ENCODE results near the gene MIA2.

The MIA2 gene

GRCh38 chr14:39384177-39384576 is 150.5 kb downstream of the MIA2 start:
- no peak for DNase-seq (ENCODE audit: low read depth)

- DNase-seq (ENCODE audit: low read depth) = no peak
These were observed 159.6 kb downstream of the MIA2 start for GRCh38 chr14:39393289-39393688.

GRCh38 chr14:39395555-39396254 is 162.0 kb downstream of the MIA2 start:
- no peak for DNase-seq (ENCODE audit: low read depth)

GRCh38 chr14:39396448-39396847 is 162.7 kb downstream of the MIA2 start:
- no peak for DNase-seq (ENCODE audit: low read depth)

GRCh38 chr14:39398382-39398781 is 164.7 kb downstream of the MIA2 start:
- no peak for DNase-seq (ENCODE audit: low read depth)

- DNase-seq (ENCODE audit: low read depth) = no peak
These were observed 172.8 kb downstream of the MIA2 start for GRCh38 chr14:39406560-39406959.

GRCh38 chr14:39416072-39416471 is 182.4 kb downstream of the MIA2 start:
- no peak for DNase-seq (ENCODE audit: low read depth)

GRCh38 chr14:39417014-39417413 is 183.3 kb downstream of the MIA2 start:
- DNase-seq (ENCODE audit: low read depth) = no peak

- DNase-seq (ENCODE audit: low read depth) = no peak
These were observed 185.6 kb downstream of the MIA2 start for GRCh38 chr14:39419272-39419671.

GRCh38 chr14:39422243-39422642 is 188.5 kb downstream of the MIA2 start:
- DNase-seq (ENCODE audit: low read depth) = no peak

- DNase-seq (ENCODE audit: low read depth) = no peak
These were observed 190.1 kb downstream of the MIA2 start for GRCh38 chr14:39423793-39424192.

- no peak for DNase-seq (ENCODE audit: low read depth)
These were observed 192.2 kb downstream of the MIA2 start for GRCh38 chr14:39425947-39426346.

GRCh38 chr14:39426605-39427004 is 192.9 kb downstream of the MIA2 start:
- no peak for DNase-seq (ENCODE audit: low read depth)

GRCh38 chr14:39428118-39428517 is 194.4 kb downstream of the MIA2 start:
- no peak for DNase-seq (ENCODE audit: low read depth)

GRCh38 chr14:39430762-39431415 is 197.2 kb downstream of the MIA2 start:
- DNase-seq (ENCODE audit: low read depth) = no peak

GRCh38 chr14:39431416-39432178 is 197.9 kb downstream of the MIA2 start:
- peak; percentile 23 for DNase-seq (ENCODE audit: low read depth)

- peak; percentile 94 for DNase-seq (ENCODE audit: low read depth)
These were observed 198.5 kb downstream of the MIA2 start, which contains the start of gene FBXO33 for GRCh38 chr14:39432179-39432618. Gene FBXO33 (minus strand): TSS chr14:39432433. CDS start chr14:39432162, 271 bp downstream.

- DNase-seq (ENCODE audit: low read depth) = peak; percentile 63
These were observed 199.1 kb downstream of the MIA2 start for GRCh38 chr14:39432619-39433451.

- DNase-seq (ENCODE audit: low read depth) = no peak
These were observed 199.7 kb downstream of the MIA2 start for GRCh38 chr14:39433452-39433813.

GRCh38 chr14:39434401-39434800 is 200.7 kb downstream of the MIA2 start:
- no peak for DNase-seq (ENCODE audit: low read depth)

- no peak for DNase-seq (ENCODE audit: low read depth)
These were observed 201.5 kb downstream of the MIA2 start for GRCh38 chr14:39435241-39435640.

Measured in activated T-helper 9 cell treated with anti-CD3 and anti-CD28 coated beads, Interleukin-2, amount 50 U/mL, for 16 hours (primary cell).